AG10803 (cell line): ENCODE data around the gene BTN2A1.
A peak's percentile ranks its signal among the peaks of the same experiment; 100 is the strongest.
"Not testable (repeated sequence)": the region's sequence is repeated elsewhere in the genome, so short reads cannot be mapped to it uniquely, and the experiment has no call there.

ENCODE experiments used
- DNase-seq: peaks from one replicate; pipeline ENCODE4 v3.0.0; 2010; ENCODE audit warnings: low read depth
- H3K4me3 ChIP-seq: 2 replicates; pipeline ENCODE4 v1.5.1; 2011; ENCODE audit warnings: mild to moderate bottlenecking, low read length, control low read depth
- TF ChIP-seq, protein P1 (sequence below): conservative IDR thresholded peaks from 2 replicates; pipeline ENCODE4 v1.5.1; 2011; ENCODE audit warnings: mild to moderate bottlenecking, low read length, control low read depth, inconsistent platforms

The BTN2A1 gene

DNA sequence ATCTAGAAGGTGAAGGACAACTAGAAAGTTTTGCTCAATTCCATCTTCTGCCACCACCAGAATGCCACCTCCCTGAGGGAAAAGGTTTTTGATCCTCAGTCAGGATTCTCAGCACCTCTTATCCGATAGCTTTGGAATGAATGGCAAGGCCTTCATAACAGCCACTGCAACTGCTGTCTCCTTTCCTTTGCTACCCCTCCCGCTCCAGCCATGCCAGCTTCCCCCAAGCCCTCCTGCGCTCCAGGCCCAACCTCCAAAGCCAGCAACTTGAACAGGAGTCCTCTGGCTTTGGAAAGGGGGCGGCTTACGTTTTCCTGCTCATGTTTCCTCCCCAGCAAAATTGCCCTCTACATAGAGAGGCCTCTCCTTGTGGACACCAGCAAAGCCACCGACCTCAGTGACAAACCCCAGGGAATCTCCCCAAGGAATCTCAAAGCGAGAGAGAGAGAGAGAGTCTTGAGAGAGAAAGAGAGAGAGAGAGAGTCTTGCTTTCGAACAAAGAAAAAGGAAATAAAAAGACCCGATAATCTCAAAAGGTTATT is 420 bp upstream of the BTN2A1 start:
- no peak for DNase-seq
- H3K4me3 ChIP-seq = peak overlapping the region; percentile 34
- TF ChIP-seq, protein P1, sequence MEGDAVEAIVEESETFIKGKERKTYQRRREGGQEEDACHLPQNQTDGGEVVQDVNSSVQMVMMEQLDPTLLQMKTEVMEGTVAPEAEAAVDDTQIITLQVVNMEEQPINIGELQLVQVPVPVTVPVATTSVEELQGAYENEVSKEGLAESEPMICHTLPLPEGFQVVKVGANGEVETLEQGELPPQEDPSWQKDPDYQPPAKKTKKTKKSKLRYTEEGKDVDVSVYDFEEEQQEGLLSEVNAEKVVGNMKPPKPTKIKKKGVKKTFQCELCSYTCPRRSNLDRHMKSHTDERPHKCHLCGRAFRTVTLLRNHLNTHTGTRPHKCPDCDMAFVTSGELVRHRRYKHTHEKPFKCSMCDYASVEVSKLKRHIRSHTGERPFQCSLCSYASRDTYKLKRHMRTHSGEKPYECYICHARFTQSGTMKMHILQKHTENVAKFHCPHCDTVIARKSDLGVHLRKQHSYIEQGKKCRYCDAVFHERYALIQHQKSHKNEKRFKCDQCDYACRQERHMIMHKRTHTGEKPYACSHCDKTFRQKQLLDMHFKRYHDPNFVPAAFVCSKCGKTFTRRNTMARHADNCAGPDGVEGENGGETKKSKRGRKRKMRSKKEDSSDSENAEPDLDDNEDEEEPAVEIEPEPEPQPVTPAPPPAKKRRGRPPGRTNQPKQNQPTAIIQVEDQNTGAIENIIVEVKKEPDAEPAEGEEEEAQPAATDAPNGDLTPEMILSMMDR = 0 out of 2 replicates have a peak, but pooled peaks have one; percentile 15

DNA sequence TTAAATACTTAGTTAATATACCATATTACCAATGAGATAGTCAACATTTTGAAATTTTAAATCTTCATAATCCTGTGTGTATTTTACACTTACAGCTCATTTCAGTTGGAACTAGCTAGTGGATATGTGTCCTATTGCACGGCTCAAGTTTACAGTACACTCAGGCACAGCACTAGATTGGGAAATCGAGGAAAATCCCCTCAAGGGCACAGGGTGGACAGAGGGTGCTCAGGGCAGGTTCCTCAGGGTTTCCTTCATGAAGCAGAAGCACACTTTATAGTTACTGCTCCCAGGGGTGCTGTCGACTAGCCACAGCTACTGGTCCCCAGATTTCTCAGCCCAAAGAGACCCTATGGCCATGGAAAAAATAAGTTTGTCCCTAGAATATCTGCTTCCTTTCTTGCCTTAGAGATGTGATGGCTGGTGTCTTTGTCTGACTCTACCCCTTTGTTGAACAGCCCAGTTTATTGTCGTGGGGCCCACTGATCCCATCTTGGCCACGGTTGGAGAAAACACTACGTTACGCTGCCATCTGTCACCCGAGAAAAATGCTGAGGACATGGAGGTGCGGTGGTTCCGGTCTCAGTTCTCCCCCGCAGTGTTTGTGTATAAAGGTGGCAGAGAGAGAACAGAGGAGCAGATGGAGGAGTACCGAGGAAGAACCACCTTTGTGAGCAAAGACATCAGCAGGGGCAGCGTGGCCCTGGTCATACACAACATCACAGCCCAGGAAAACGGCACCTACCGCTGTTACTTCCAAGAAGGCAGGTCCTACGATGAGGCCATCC is 1.5 kb downstream of the BTN2A1 start:
- DNase-seq = no peak
- peak overlapping the region; percentile 95 for H3K4me3 ChIP-seq
- TF ChIP-seq, protein P1 = no peak

DNA sequence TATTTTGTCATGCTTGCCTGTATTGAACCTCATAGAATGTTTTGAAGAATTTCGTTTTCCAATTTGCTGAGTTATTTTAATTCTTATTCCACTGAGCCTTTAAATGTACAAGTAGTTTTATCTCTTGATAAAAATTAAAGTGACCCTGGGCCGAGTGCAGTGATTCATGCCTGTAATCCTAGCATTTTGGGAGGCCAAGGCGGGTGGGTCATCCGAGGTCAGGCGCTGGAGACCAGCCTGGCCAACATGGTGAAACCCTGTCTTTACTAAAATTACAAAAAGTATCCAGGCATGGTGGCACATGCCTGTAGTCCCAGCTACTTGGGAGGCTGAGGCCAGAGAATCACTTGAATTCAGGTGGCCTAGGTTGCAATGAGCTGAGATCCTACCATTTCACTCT is 3.6 kb downstream of the BTN2A1 start:
- not testable (repeated sequence) for H3K4me3 ChIP-seq, DNase-seq

- TF ChIP-seq, protein P1 = no peak
- DNase-seq = no peak
- no peak overlapping the region for H3K4me3 ChIP-seq
These were observed 6.3 kb downstream of the BTN2A1 start for GRCh38 chr6:26464014-26464413.

DNA sequence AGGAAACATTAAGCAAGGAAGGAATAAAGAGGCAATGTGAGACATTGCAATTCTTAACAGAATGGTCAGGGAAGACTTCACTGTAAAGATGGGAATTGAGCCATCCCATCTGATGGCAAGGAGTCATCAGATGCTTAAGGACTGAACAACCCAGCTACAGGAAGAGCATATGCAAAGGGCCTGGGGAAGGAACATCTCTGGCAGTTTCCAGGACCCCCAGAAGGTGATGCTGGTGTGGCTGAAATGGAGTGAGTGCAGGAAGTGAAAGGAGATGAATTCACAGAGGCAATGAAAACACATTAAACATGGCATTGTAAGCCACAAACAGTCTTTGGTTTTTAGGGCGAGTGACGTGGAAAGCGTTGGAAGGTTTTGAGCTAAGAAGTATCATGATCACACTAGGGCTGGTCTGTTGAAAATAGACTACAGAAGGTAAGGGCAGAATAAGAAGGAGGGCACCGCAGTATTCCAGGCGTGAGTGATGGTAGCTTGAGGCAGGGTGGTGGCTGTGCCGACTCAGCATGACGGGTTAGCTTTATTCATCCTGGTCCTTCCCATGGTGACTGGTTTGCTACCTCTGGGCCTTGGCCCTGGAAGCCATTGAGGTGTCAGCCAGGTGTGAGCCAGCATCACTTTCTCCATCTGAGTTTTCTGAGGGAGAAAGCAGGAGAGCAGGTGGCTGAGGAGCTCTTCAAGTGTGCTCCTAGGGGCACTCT is 6.8 kb downstream of the BTN2A1 start:
- no peak overlapping the region for H3K4me3 ChIP-seq
- TF ChIP-seq, protein P1 = no peak
- no peak for DNase-seq

- no peak for DNase-seq
- TF ChIP-seq, protein P1 = no peak
- no peak overlapping the region for H3K4me3 ChIP-seq
These were observed 8.0 kb downstream of the BTN2A1 start for GRCh38 chr6:26465776-26466175.

DNA sequence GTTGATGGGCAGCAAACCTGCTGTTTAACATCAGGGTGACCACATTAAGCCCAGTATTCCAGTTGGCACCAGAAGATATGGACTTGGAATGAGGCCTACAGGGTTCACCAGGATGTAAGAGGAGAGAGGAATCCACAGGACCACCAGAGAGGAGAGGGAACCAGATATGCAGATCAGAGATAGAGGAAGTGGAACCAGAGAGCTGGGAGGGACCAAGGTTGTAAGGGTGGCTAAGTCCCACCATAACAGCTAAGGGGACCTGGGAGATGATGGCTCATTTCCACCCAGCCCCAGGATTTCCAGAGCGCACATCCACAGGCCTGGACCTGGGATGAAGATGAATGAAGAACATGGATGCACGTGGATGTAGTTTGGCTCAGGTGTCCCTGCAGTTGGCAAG is 11.1 kb downstream of the BTN2A1 start:
- H3K4me3 ChIP-seq = no peak overlapping the region
- TF ChIP-seq, protein P1 = no peak
- no peak for DNase-seq
